H1 (cell line): Measurements from ENCODE around the gene ZNF202. TPM values are rescaled to one million over a fixed set of nuclear protein-coding genes. Genes with fewer than 3 reads are reported as not detected.

Experiments used
- CTCF ChIA-PET: fragments of 300-600 bp; sonication (Branson Sonifier 250); formaldehyde crosslinking; loops from one replicate; lab custom pipeline; 2021; ENCODE audit not compliant: partially characterized antibody; lab: Charles Lee
- POLR2A ChIA-PET: fragments of 300-600 bp; sonication (Branson Sonifier 250); formaldehyde crosslinking; loops from one replicate; lab custom pipeline; 2021; ENCODE audit warnings: inconsistent platforms; ENCODE audit not compliant: partially characterized antibody; lab: Charles Lee
- DNase-seq, 2 experiments: peaks; one replicate each; pipeline versions ENCODE4 v3.0.0 to v3.0.0-alpha.2; 2010 to 2022; ENCODE audit warnings: low spot score in 2 of 2, low read depth in 1 of 2, mixed read lengths in 1 of 2
- FAIRE-seq: peaks from 2 replicates; lab custom pipeline; 2011; peaks lifted over from hg19 to GRCh38; lab: Jason Lieb, UNC
- H2AFZ ChIP-seq: 2 replicates; pipeline ENCODE4 v1.8.1; 2012; ENCODE audit warnings: low read length, inconsistent platforms
- H2AK5ac ChIP-seq: 2 replicates; pipeline ENCODE4 v1.6.1; 2013; ENCODE audit warnings: low read depth, low read length
- H2BK120ac ChIP-seq: replicated peaks from 2 replicates; pipeline ENCODE3; 2013; ENCODE audit warnings: low read depth, low read length, inconsistent platforms
- H2BK12ac ChIP-seq: 2 replicates; pipeline ENCODE4 v1.6.1; 2013; ENCODE audit warnings: low read depth, low read length
- H2BK15ac ChIP-seq: 2 replicates; pipeline ENCODE4 v1.6.1; 2013; ENCODE audit warnings: low read length
- H2BK20ac ChIP-seq: 2 replicates; pipeline ENCODE4 v1.6.1; 2013; ENCODE audit warnings: low read length
- H2BK5ac ChIP-seq: 2 replicates; pipeline ENCODE4 v1.6.1; 2013; ENCODE audit warnings: low read depth, low read length
- H3K14ac ChIP-seq: 2 replicates; pipeline ENCODE4 v1.6.1; 2013; ENCODE audit warnings: inconsistent platforms; ENCODE audit not compliant: insufficient read length
- H3K18ac ChIP-seq: 2 replicates; pipeline ENCODE4 v1.6.1; 2013; ENCODE audit warnings: low read length; ENCODE audit errors: extremely low read depth
- H3K23ac ChIP-seq: 2 replicates; pipeline ENCODE4 v1.6.1; 2013; ENCODE audit warnings: inconsistent platforms; ENCODE audit not compliant: insufficient read length
- H3K23me2 ChIP-seq: 2 replicates; pipeline ENCODE4 v1.6.1; 2013; ENCODE audit warnings: low read depth, low read length
- H3K27ac ChIP-seq: 2 replicates; pipeline ENCODE4 v1.6.1; 2011; ENCODE audit warnings: low read depth, low read length, inconsistent platforms
- H3K27me3 ChIP-seq, 4 experiments: replicated peaks in 1 of 4; 1 replicate in 1 of 4; 2 replicates in 3 of 4; pipeline versions ENCODE4 v1.6.1 to v1.8.1; 2011 to 2013; ENCODE audit warnings: low read length in 3 of 4, mild to moderate bottlenecking in 3 of 4, inconsistent platforms in 2 of 4, mixed read lengths in 2 of 4, moderate library complexity in 1 of 4; ENCODE audit not compliant: control insufficient read depth in 3 of 4, insufficient read depth in 3 of 4; ENCODE audit errors: extremely low read depth in 1 of 4
- H3K36me3 ChIP-seq, 4 experiments: 2 replicates each; pipeline versions ENCODE4 v1.6.1 to v1.8.1; 2011 to 2013; ENCODE audit warnings: mild to moderate bottlenecking in 4 of 4, low read length in 3 of 4, moderate library complexity in 2 of 4, control low read depth in 1 of 4, inconsistent platforms in 1 of 4; ENCODE audit not compliant: insufficient read depth in 4 of 4, control insufficient read depth in 2 of 4
- H3K4ac ChIP-seq: replicated peaks from 2 replicates; pipeline ENCODE3; 2013; ENCODE audit warnings: low read length, low read depth, mixed read lengths, inconsistent platforms; ENCODE audit not compliant: insufficient read length
- H3K4me1 ChIP-seq, 4 experiments: replicated peaks in 1 of 4; 1 replicate in 1 of 4; 2 replicates in 3 of 4; pipeline versions ENCODE4 v1.6.1 to v1.8.1; 2011 to 2013; ENCODE audit warnings: low read length in 3 of 4, inconsistent platforms in 2 of 4, mixed read lengths in 1 of 4; ENCODE audit not compliant: insufficient read depth in 4 of 4, control insufficient read depth in 3 of 4
- H3K4me2 ChIP-seq, 2 experiments: 2 replicates each; pipeline versions ENCODE4 v1.6.1 to v1.8.1; 2011 to 2013; ENCODE audit warnings: low read depth in 2 of 2, low read length in 2 of 2, control low read depth in 1 of 2, inconsistent platforms in 1 of 2, mild to moderate bottlenecking in 1 of 2; ENCODE audit not compliant: insufficient read depth in 1 of 2
- H3K4me3 ChIP-seq, 4 experiments: fragments of 200-600, 300-600 bp in 1 of 4; sonication (generic), shearing (Covaris generic), sonication (Bioruptor Twin) in 1 of 4; 2 replicates each; pipeline versions ENCODE4 v1.5.1 to v1.8.1; 2011 to 2016; ENCODE audit warnings: low read length in 4 of 4, low read depth in 3 of 4, control low read depth in 2 of 4, inconsistent platforms in 2 of 4, mild to moderate bottlenecking in 2 of 4, mixed read lengths in 1 of 4, moderate library complexity in 1 of 4; ENCODE audit not compliant: insufficient read depth in 2 of 4; ENCODE audit errors: extremely low read depth in 1 of 4
- H3K56ac ChIP-seq: replicated peaks from 2 replicates; pipeline ENCODE3; 2013; ENCODE audit warnings: low read depth, mild to moderate bottlenecking, mixed read lengths, low read length, inconsistent platforms; ENCODE audit not compliant: insufficient read length
- H3K79me1 ChIP-seq: 2 replicates; pipeline ENCODE4 v1.6.1; 2013; ENCODE audit warnings: low read depth, low read length, control low read depth
- H3K79me2 ChIP-seq, 2 experiments: 2 replicates each; pipeline versions ENCODE4 v1.6.1 to v1.8.1; 2012 to 2013; ENCODE audit warnings: low read length in 2 of 2, mild to moderate bottlenecking in 2 of 2, inconsistent platforms in 1 of 2; ENCODE audit not compliant: insufficient read depth in 2 of 2, control insufficient read depth in 1 of 2
- H3K9ac ChIP-seq, 4 experiments: replicated peaks in 1 of 4; 1 replicate in 1 of 4; 2 replicates in 3 of 4; pipeline versions ENCODE4 v1.6.1 to v1.8.1; 2011 to 2013; ENCODE audit warnings: low read depth in 3 of 4, low read length in 3 of 4, control low read depth in 2 of 4, mild to moderate bottlenecking in 2 of 4, moderate library complexity in 2 of 4, inconsistent platforms in 1 of 4; ENCODE audit errors: extremely low read depth in 1 of 4
- H3K9me3 ChIP-seq, 2 experiments: 2 replicates each; pipeline versions ENCODE4 v1.6.1 to v1.8.1; 2012 to 2013; ENCODE audit warnings: mild to moderate bottlenecking in 2 of 2, moderate library complexity in 2 of 2, control low read depth in 1 of 2, inconsistent platforms in 1 of 2, low read depth in 1 of 2, low read length in 1 of 2, mixed read lengths in 1 of 2; ENCODE audit not compliant: insufficient read depth in 2 of 2
- H4K20me1 ChIP-seq, 2 experiments: replicated peaks in 1 of 2; 2 replicates each; pipeline versions ENCODE3 to v1.8.1; 2011 to 2013; ENCODE audit warnings: inconsistent platforms in 2 of 2, low read length in 2 of 2, mild to moderate bottlenecking in 1 of 2; ENCODE audit not compliant: insufficient read depth in 2 of 2, control insufficient read depth in 1 of 2
- H4K5ac ChIP-seq: 2 replicates; pipeline ENCODE4 v1.6.1; 2013; ENCODE audit warnings: low read length, low read depth, mixed read lengths, inconsistent platforms; ENCODE audit not compliant: insufficient read length
- H4K8ac ChIP-seq: 2 replicates; pipeline ENCODE4 v1.8.0; 2013; ENCODE audit warnings: mild to moderate bottlenecking, moderate library complexity, low read length, inconsistent platforms; ENCODE audit not compliant: insufficient read depth; ENCODE audit errors: extremely low read depth
- H4K91ac ChIP-seq: replicated peaks from 2 replicates; pipeline ENCODE3; 2013; ENCODE audit warnings: low read length, mixed read lengths, inconsistent platforms; ENCODE audit not compliant: insufficient read length
- ATF2 ChIP-seq: IDR thresholded peaks from 2 replicates; pipeline ENCODE4 v1.6.1; 2012; ENCODE audit warnings: low read length, inconsistent platforms
- EZH2 ChIP-seq: fragments of 200-600 bp; sonication (generic); IDR thresholded peaks from 2 replicates; pipeline ENCODE4 v1.7.1; 2012; ENCODE audit warnings: low read depth, mild to moderate bottlenecking, moderate library complexity, low read length, inconsistent platforms; ENCODE audit not compliant: severe bottlenecking
- GABPA ChIP-seq: IDR thresholded peaks from 2 replicates; pipeline ENCODE4 v1.6.1; 2011; ENCODE audit warnings: mild to moderate bottlenecking, low read length, moderate library complexity, borderline replicate concordance; ENCODE audit not compliant: insufficient read depth
- HDAC2 ChIP-seq, 2 experiments: fragments of 300-600 bp in 1 of 2; sonication (generic) in 1 of 2; IDR thresholded peaks; 2 replicates each; pipeline ENCODE4 v1.6.1; 2011 to 2012; ENCODE audit warnings: low read depth in 2 of 2, low read length in 2 of 2, mild to moderate bottlenecking in 2 of 2, moderate library complexity in 2 of 2, borderline replicate concordance in 1 of 2, inconsistent platforms in 1 of 2
- JUND ChIP-seq: IDR thresholded peaks from 2 replicates; pipeline ENCODE4 v1.6.1; 2011; ENCODE audit warnings: mild to moderate bottlenecking, improper control_type of control experiment, low read length
- KDM5A ChIP-seq: fragments of 200-600 bp; IDR thresholded peaks from 2 replicates; pipeline ENCODE4 v1.7.1; 2012; ENCODE audit warnings: mild to moderate bottlenecking, low read length, inconsistent platforms, mixed read lengths
- NANOG ChIP-seq: IDR thresholded peaks from 2 replicates; pipeline ENCODE4 v1.6.1; 2011; ENCODE audit warnings: low read length, low read depth, mild to moderate bottlenecking, inconsistent platforms; ENCODE audit not compliant: insufficient read depth, poor library complexity, severe bottlenecking
- PHF8 ChIP-seq: fragments of 200-600 bp; sonication (generic); conservative IDR thresholded peaks from 2 replicates; pipeline ENCODE4 v1.7.1; 2012; ENCODE audit warnings: low read depth, mild to moderate bottlenecking, inconsistent platforms, low read length, moderate library complexity
- SP1 ChIP-seq: IDR thresholded peaks from 2 replicates; pipeline ENCODE4 v1.6.1; 2011; ENCODE audit warnings: low read depth, low read length
- YY1 ChIP-seq: IDR thresholded peaks from 2 replicates; pipeline ENCODE4 v1.6.1; 2011; ENCODE audit warnings: low read depth, mild to moderate bottlenecking, low read length
- WGBS, 2 experiments: shearing (Covaris generic) in 1 of 2; methylation state at CpG; one replicate each; pipeline versions ENCODE4 v1.1.6 to v1.1.7; 2013 to 2015; ENCODE audit warnings: low lambda C conversion rate in 2 of 2, mixed read lengths in 2 of 2, inconsistent platforms in 1 of 2, low coverage in 1 of 2, missing lambda C conversion rate in 1 of 2; ENCODE audit not compliant: insufficient replicate concordance in 2 of 2, insufficient coverage in 1 of 2, insufficient read length in 1 of 2; ENCODE audit errors: extremely low coverage in 1 of 2, missing lambda C conversion rate in 1 of 2; 5-methylcytosine and 5-hydroxymethylcytosine counted together
- polyA plus RNA-seq, 7 experiments: library from polyadenylated mRNA; depleted of rRNA in 3 of 7; stranded (reverse) in 5 of 7; unstranded in 2 of 7; fragments of >200 nt in 5 of 7; fragments of 200-250 nt in 2 of 7; gene quantifications; 1 replicate in 5 of 7; 2 replicates in 1 of 7; 4 replicates in 1 of 7; pipeline versions ENCODE4 v1.2.1 to v1.2.3, GENCODE V29; 2011 to 2013; ENCODE audit warnings: missing spikeins in 2 of 7, mixed read lengths in 2 of 7
- total RNA-seq: library from RNA; stranded (reverse); fragmentation: NEBNext Ultra II Directional; extraction: Animal tissue kit (Norgen Biotek cat#: 25700); gene quantifications from 2 replicates; pipeline ENCODE4 v1.2.1, GENCODE V29; 2021

Gene ZNF202
- total and polyA plus RNA-seq, 2 of the 8 experiments (the other 6 are each of a cell fraction or from before 2014, with no cell fraction given) = 14.1 to 33.9 TPM

GRCh38 chr11:123775289-123775688 lies 33.8 kb upstream of the ZNF202 start:
- H2AFZ ChIP-seq = no peak overlapping the region
- H3K14ac ChIP-seq = no peak overlapping the region
- FAIRE-seq (peak; percentile 97), DNase-seq (peak in 1 of 2 experiments; percentile 53)
- no peak overlapping the region for H3K4ac ChIP-seq
- no peaks in the 10 kb centered on the region for H3K36me3 ChIP-seq
- H3K79me1 ChIP-seq = no peaks in the 10 kb centered on the region
- no peak overlapping the region for H4K8ac ChIP-seq
- no peaks in the 10 kb centered on the region; the same call in 1 of the 2 replicates for H3K23me2 ChIP-seq
- H4K91ac ChIP-seq = no peak overlapping the region
- 0 out of 2 replicates have a peak overlapping the region, but pooled peaks have one; percentile 95 for H2BK5ac ChIP-seq
- no peaks in the 10 kb centered on the region for H3K79me2 ChIP-seq
- H3K56ac ChIP-seq = no peak overlapping the region
- POLR2A ChIA-PET = interaction anchor here (0.7 to 2.3 kb wide), 4 partner anchors 27 to 33 kb away, joined by 3 to 11 read pairs (median 4); partner anchors contain the start of gene ZNF202
- 0% methylated on average over 1 of the region's 1 CpG; no CpG with 5 or more reads in 1 of the 2 experiments for WGBS, 2 experiments
- no peak overlapping the region for H2BK15ac ChIP-seq
- H3K4me2 ChIP-seq = 0 out of 4 replicates have a peak overlapping the region, but pooled peaks have one; percentile 6 to 19
- no peak overlapping the region for H2BK20ac ChIP-seq
- no peak overlapping the region for H3K9ac ChIP-seq
- H2BK12ac ChIP-seq = no peak overlapping the region
- no peak overlapping the region for H3K18ac ChIP-seq
- no peak overlapping the region for H3K27ac ChIP-seq
- no peaks in the 10 kb centered on the region for H4K20me1 ChIP-seq
- no peak overlapping the region for H2AK5ac ChIP-seq
- H3K27me3 ChIP-seq = no peaks in the 10 kb centered on the region
- no peaks in the 10 kb centered on the region for H3K9me3 ChIP-seq
- H3K4me1 ChIP-seq = peaks cover 0 to 30% (median 13%) of the 10 kb centered on the region in 4 experiments
- no peak overlapping the region for H3K23ac ChIP-seq
- H4K5ac ChIP-seq = peak overlapping the region; percentile 90
- H2BK120ac ChIP-seq = no peak overlapping the region
- peak overlapping the region in 1 of 4 experiments; percentile 27; a peak in 1 of 8 replicates for H3K4me3 ChIP-seq
- CTCF ChIA-PET = interaction anchor here (0.6 to 1.3 kb wide), 8 partner anchors 8 to 355 kb away, joined by 3 to 5 read pairs (median 3); no protein-coding TSS in a partner anchor
- peak; percentile 44; the same call in 1 of the 2 replicates for TF ChIP-seq JUND
- no peak for TF ChIP-seq GABPA
- no peak for TF ChIP-seq PHF8
- peak; percentile 36; the same call in 1 of the 2 replicates for TF ChIP-seq SP1
- TF ChIP-seq EZH2 = no peak
- no peak for TF ChIP-seq KDM5A
- TF ChIP-seq ATF2 = no peak; the same call in none of the 2 replicates
- peak in 1 of 2 experiments; percentile 27; a peak in 2 of 4 replicates for TF ChIP-seq HDAC2 (IDR thresholded peaks at IDR 0.05; ENCODE audit: borderline replicate concordance in 1 of 2, low read depth in 2 of 2, low read length in 2 of 2)
- TF ChIP-seq NANOG = peak; percentile 68
- TF ChIP-seq YY1 = no peak
